ENCODE measurements around the gene RPL18.
A peak's percentile ranks its signal among the peaks of the same experiment; 100 is the strongest.

The RPL18 gene

GRCh38 chr19:48644839-48645619, 26.1 kb upstream of the RPL18 start:
- no peaks in the 10 kb centered on the region for H3K9me3 ChIP-seq (ENCODE audit: control insufficient read depth, low read length)
- WGBS, 2 experiments (ENCODE audit: insufficient coverage in 2 of 2): 2 to 4% methylated on average over 17 to 18 of the region's 25 CpGs
- peak overlapping the region; percentile 51 for H3K4me3 ChIP-seq (ENCODE audit: extremely low read depth, insufficient read depth, low read length, poor library complexity, severe bottlenecking)
- H3K27ac ChIP-seq (ENCODE audit: low read depth, low read length, severe bottlenecking): no peak overlapping the region
- no peaks in the 10 kb centered on the region for H3K36me3 ChIP-seq (ENCODE audit: control insufficient read depth, insufficient read depth, low read length)
- H3K4me1 ChIP-seq (ENCODE audit: control insufficient read depth, insufficient read depth, low read length, poor library complexity, severe bottlenecking): peaks cover 5% of the 10 kb centered on the region

DNA sequence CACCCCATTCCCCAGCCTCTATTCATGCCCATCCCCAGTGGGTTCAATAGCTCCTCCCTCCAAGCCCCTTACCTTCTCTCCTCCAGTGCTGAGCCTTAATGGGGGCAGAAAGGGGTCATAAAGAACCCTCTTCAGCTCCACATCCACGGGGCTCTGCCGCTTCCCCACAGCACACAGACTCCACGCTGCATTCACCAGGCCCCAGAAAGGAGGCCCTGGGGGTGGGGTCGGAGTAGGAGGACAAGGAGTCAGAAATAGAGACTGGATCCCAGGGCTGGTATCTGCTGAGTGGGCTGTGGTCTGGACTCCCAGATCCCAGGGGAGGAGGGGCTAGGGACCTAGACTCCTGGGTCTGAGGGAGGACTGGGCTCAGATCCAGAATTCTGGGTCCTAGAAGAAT, 25.4 kb upstream of the RPL18 start:
- no peaks in the 10 kb centered on the region for H3K9me3 ChIP-seq (ENCODE audit: control insufficient read depth, low read length)
- no peak overlapping the region for H3K4me3 ChIP-seq (ENCODE audit: extremely low read depth, insufficient read depth, low read length, poor library complexity, severe bottlenecking)
- H3K27ac ChIP-seq (ENCODE audit: low read depth, low read length, severe bottlenecking): no peak overlapping the region
- H3K36me3 ChIP-seq (ENCODE audit: control insufficient read depth, insufficient read depth, low read length): no peaks in the 10 kb centered on the region
- H3K4me1 ChIP-seq (ENCODE audit: control insufficient read depth, insufficient read depth, low read length, poor library complexity, severe bottlenecking): peaks cover 5% of the 10 kb centered on the region
- WGBS, 2 experiments (ENCODE audit: insufficient coverage in 2 of 2): 100% methylated on average over 1 of the region's 4 CpGs; no CpG with 5 or more reads in 1 of the 2 experiments

- no peaks in the 10 kb centered on the region for H3K36me3 ChIP-seq (ENCODE audit: control insufficient read depth, insufficient read depth, low read length)
- no peak overlapping the region for H3K4me3 ChIP-seq (ENCODE audit: extremely low read depth, insufficient read depth, low read length, poor library complexity, severe bottlenecking)
- no peaks in the 10 kb centered on the region for H3K9me3 ChIP-seq (ENCODE audit: control insufficient read depth, low read length)
- no peak overlapping the region for H3K27ac ChIP-seq (ENCODE audit: low read depth, low read length, severe bottlenecking)
- 89 to 97% methylated on average over 4 of the region's 5 CpGs for whole genome bisulfite sequencing, 2 experiments (ENCODE audit: insufficient coverage in 2 of 2)
- peaks cover 5% of the 10 kb centered on the region for H3K4me1 ChIP-seq (ENCODE audit: control insufficient read depth, insufficient read depth, low read length, poor library complexity, severe bottlenecking)
These were observed 23.9 kb upstream of the RPL18 start for GRCh38 chr19:48642862-48643261.

DNA sequence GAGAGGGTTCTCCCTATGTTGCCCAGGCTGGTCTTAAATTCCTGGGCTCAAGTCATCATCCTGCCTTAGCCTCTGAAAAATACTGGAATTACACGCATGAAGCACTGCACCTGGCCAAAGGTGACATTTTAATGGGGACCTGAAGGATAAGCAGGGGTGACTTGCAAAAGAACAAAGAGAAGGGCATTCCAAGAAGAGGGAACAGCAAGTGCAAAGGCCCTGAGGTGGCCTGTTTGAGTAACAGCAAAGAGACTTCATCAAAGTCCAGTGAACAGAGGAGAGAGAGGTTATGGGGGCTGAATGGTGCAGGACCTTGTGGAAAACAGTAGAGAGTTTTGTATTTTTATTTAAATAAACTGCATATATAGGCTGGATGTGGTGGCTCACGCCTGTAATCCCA, 22.9 kb upstream of the RPL18 start:
- Histone ChIP-seq H3K4me3 (ENCODE audit: extremely low read depth, insufficient read depth, low read length, poor library complexity, severe bottlenecking) (no peak overlapping the region), H3K36me3 (ENCODE audit: control insufficient read depth, insufficient read depth, low read length) (no peaks in the 10 kb centered on the region), H3K27ac (ENCODE audit: low read depth, low read length, severe bottlenecking) (no peak overlapping the region), H3K4me1 (ENCODE audit: control insufficient read depth, insufficient read depth, low read length, poor library complexity, severe bottlenecking) (peaks cover 5% of the 10 kb centered on the region), H3K9me3 (ENCODE audit: control insufficient read depth, low read length) (no peaks in the 10 kb centered on the region)
- WGBS, 2 experiments (ENCODE audit: insufficient coverage in 2 of 2): 100% methylated on average over 1 of the region's 2 CpGs

GRCh38 chr19:48639483-48640375, 20.8 kb upstream of the RPL18 start:
- H3K4me1 ChIP-seq (ENCODE audit: control insufficient read depth, insufficient read depth, low read length, poor library complexity, severe bottlenecking): no peaks in the 10 kb centered on the region
- WGBS, 2 experiments (ENCODE audit: insufficient coverage in 2 of 2): 85 to 93% methylated on average over 18 to 19 of the region's 33 CpGs
- no peaks in the 10 kb centered on the region for H3K9me3 ChIP-seq (ENCODE audit: control insufficient read depth, low read length)
- no peak overlapping the region for H3K4me3 ChIP-seq (ENCODE audit: extremely low read depth, insufficient read depth, low read length, poor library complexity, severe bottlenecking)
- no peak overlapping the region for H3K27ac ChIP-seq (ENCODE audit: low read depth, low read length, severe bottlenecking)
- H3K36me3 ChIP-seq (ENCODE audit: control insufficient read depth, insufficient read depth, low read length): no peaks in the 10 kb centered on the region

DNA sequence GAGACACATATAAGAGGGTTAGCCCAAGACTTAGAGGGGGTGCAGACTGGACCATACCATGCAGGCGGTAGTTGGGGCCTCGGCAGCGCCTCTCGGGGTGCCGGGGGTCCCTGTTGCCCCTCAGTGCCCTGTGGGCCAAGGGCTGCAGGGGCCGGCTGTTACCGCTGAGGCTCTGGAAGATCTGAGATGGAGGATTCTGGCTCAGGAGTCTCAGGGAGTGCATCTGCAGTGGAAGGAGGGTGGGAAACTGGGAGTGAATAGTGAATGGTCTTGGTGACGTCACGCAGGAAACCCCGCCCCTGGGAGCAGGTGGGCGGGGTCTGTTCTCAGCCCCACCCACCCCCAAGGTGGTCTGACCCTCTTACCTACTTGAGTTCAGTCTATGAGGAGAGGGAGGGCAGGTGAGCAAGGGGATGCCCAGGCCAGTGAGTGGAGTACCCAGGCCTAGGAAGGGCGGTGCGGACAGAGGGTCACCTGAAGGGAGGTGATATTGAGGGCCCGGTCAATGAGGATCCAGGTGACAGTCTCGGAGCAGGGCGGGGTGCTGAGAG, 19.9 kb upstream of the RPL18 start:
- Histone ChIP-seq H3K27ac (ENCODE audit: low read depth, low read length, severe bottlenecking) (no peak overlapping the region), H3K4me1 (ENCODE audit: control insufficient read depth, insufficient read depth, low read length, poor library complexity, severe bottlenecking) (peaks cover 4% of the 10 kb centered on the region), H3K36me3 (ENCODE audit: control insufficient read depth, insufficient read depth, low read length) (no peaks in the 10 kb centered on the region), H3K4me3 (ENCODE audit: extremely low read depth, insufficient read depth, low read length, poor library complexity, severe bottlenecking) (no peak overlapping the region), H3K9me3 (ENCODE audit: control insufficient read depth, low read length) (no peaks in the 10 kb centered on the region)
- WGBS, 2 experiments (ENCODE audit: insufficient coverage in 2 of 2): 89 to 97% methylated on average over 12 to 13 of the region's 16 CpGs

GRCh38 chr19:48637948-48638830, 19.2 kb upstream of the RPL18 start:
- H3K27ac ChIP-seq (ENCODE audit: low read depth, low read length, severe bottlenecking): peak overlapping the region; percentile 91
- WGBS, 2 experiments (ENCODE audit: insufficient coverage in 2 of 2): 18 to 50% methylated on average over 7 to 22 of the region's 29 CpGs
- H3K4me3 ChIP-seq (ENCODE audit: extremely low read depth, insufficient read depth, low read length, poor library complexity, severe bottlenecking): peak overlapping the region; percentile 43
- H3K36me3 ChIP-seq (ENCODE audit: control insufficient read depth, insufficient read depth, low read length): no peaks in the 10 kb centered on the region
- H3K4me1 ChIP-seq (ENCODE audit: control insufficient read depth, insufficient read depth, low read length, poor library complexity, severe bottlenecking): peaks cover 4% of the 10 kb centered on the region
- H3K9me3 ChIP-seq (ENCODE audit: control insufficient read depth, low read length): no peaks in the 10 kb centered on the region

- WGBS, 2 experiments (ENCODE audit: insufficient coverage in 2 of 2): 1% methylated on average over 20 to 28 of the region's 38 CpGs
- Histone ChIP-seq H3K9me3 (ENCODE audit: control insufficient read depth, low read length) (no peaks in the 10 kb centered on the region), H3K4me1 (ENCODE audit: control insufficient read depth, insufficient read depth, low read length, poor library complexity, severe bottlenecking) (peaks cover 8% of the 10 kb centered on the region), H3K4me3 (ENCODE audit: extremely low read depth, insufficient read depth, low read length, poor library complexity, severe bottlenecking) (peak overlapping the region; percentile 43), H3K36me3 (ENCODE audit: control insufficient read depth, insufficient read depth, low read length) (no peaks in the 10 kb centered on the region), H3K27ac (ENCODE audit: low read depth, low read length, severe bottlenecking) (peak overlapping the region; percentile 91)
These were observed 18.5 kb upstream of the RPL18 start for GRCh38 chr19:48637449-48637947.

DNA sequence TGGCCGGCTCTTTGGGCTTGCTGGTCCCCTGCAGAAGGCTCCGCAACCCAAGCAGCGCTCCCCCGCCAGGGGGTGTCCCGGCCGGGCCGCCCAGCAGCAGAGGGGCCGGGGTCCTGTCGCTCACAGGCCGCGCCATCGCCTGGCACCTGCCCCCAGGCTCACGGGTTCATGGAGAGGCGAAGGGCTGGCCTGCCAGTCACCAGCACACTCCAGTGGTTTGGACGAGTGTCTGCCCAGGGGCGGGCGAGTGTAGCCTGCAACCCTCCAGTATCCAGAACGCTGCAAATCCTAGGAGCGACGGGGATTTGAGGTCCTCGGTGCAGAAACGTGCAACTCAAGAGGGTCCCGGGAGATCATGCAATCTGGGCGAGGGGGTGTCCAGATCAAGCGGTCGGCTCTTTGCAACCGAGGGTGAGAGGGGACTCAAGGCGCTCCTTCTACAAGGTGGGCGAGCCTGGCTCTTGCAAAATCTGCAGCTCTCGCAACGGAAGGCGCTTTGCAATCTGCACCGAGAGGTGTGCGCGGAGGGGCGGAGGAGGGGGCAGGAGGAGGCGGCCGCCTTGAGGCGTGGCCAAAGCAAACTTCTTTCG, 18.0 kb upstream of the RPL18 start, which contains the start of gene DBP:
DBP (minus strand) TSS at position 521 of the 590 bp plus-strand sequence; CDS start at position 136, 385 bp downstream.
- Histone ChIP-seq H3K36me3 (ENCODE audit: control insufficient read depth, insufficient read depth, low read length) (no peaks in the 10 kb centered on the region), H3K9me3 (ENCODE audit: control insufficient read depth, low read length) (no peaks in the 10 kb centered on the region), H3K4me1 (ENCODE audit: control insufficient read depth, insufficient read depth, low read length, poor library complexity, severe bottlenecking) (peaks cover 11% of the 10 kb centered on the region), H3K4me3 (ENCODE audit: extremely low read depth, insufficient read depth, low read length, poor library complexity, severe bottlenecking) (peak within 1 kb of the TSS; percentile 43), H3K27ac (ENCODE audit: low read depth, low read length, severe bottlenecking) (peak within 1 kb of the TSS; percentile 91)
- 0 to 2% methylated on average over 28 to 33 of the region's 40 CpGs for WGBS, 2 experiments (ENCODE audit: insufficient coverage in 2 of 2)

Measured in mesodermal cell (in vitro differentiated cells).